Measurements from ENCODE around the gene DPYSL4. TPM values are rescaled to one million over a fixed set of nuclear protein-coding genes. Genes with fewer than 3 reads are reported as not detected.

DPYSL4 gene
- total RNA-seq, 1 experiment from 2014 or later, result not detected

DNA sequence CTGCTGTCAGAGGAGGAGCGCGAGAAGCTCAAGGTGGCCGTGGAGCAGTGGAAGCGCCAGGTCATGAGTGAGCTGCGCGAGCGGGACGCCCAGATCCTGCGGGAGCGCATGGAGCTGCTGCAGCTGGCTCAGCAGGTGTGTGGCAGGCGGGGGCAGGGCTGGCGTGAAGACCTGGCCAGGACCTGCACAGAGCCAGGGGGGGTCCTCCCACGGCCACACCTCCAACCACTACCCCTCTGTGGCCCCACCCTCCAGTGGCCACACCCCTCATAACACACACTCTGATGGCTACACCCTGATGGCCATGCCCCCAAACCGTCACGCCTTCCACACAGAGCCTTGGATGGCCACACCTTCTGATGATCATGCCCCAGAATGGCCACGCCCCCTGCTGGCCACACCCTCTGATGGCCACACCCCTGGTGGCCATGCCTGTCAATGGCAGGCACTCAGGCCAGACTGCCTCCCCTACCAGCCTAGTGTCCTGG, 23.4 kb upstream of the DPYSL4 start:
- peak; percentile 18 for DNase-seq (ENCODE audit: low read depth)

- no peak for DNase-seq (ENCODE audit: low read depth)
Observed at GRCh38 chr10:132163826-132164515, 22.8 kb upstream of the DPYSL4 start.

- DNase-seq (ENCODE audit: low read depth), result no peak
Observed at GRCh38 chr10:132164761-132165278, 21.9 kb upstream of the DPYSL4 start.

DNA sequence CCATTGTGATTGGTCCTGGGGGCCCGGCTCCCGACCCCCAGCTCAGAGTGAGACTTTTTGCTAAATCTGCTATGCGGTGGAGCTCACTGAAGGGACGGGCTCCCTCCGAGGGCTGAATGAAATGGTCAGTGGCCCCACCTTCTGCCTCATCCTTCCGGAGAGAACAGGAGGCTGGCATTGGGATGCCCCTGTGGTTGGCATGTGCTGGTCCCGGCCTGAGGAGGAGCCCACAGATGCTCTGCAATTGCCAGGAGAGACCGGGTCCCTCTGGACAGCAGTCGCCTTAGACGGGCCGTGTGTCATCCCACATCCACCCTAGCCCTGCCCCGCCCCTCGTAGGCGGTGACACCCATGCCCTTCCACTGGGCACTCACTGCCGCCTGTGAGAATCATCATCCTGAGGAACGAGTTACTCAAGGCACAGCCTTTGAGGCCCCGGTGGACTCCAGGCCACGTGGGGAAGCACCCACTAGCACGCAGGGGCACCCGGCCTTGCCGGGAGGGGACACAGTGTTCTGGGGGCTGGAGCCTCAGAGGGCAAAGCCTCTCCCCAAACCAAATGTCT, 21.2 kb upstream of the DPYSL4 start:
- no peak for DNase-seq (ENCODE audit: low read depth)

GRCh38 chr10:132166216-132166950, 20.4 kb upstream of the DPYSL4 start:
- DNase-seq (ENCODE audit: low read depth), result no peak

DNA sequence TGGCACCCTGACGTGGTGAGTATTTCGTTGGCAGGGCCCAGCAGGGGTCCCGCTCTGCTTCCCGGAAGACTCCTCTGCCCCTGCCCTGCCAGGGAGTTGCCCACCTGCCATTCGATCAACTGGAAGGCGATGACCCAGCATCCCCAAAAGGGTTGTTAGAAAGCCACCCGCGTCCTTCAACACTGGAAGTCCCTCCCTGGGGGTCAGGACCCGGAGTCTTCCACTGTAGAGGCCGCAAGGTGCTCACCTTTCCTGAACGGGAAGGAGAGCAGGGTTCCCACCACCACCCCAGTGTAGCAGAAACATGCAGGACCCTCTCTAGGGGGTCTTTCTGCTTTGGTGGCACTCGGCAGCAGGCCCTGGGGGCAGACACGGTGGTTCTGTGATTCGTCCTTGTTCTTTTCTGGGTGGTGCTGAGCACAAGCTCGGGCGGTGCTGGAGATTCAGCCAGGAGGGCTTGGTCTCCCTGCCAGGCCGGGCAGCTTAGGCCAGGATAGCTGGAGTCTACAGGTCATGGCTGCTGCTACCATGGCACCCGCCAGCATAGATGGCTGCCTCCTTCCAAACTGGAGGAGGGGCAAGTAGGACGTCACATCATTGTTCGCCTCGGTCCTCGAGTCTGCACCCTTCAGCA, 19.6 kb upstream of the DPYSL4 start:
- no peak for DNase-seq (ENCODE audit: low read depth)

- DNase-seq (ENCODE audit: low read depth), result no peak
Observed at GRCh38 chr10:132167976-132168375, 18.8 kb upstream of the DPYSL4 start.

GRCh38 chr10:132168571-132169030, 18.1 kb upstream of the DPYSL4 start:
- no peak for DNase-seq (ENCODE audit: low read depth)

- no peak for DNase-seq (ENCODE audit: low read depth)
Observed at GRCh38 chr10:132169031-132169765, 17.6 kb upstream of the DPYSL4 start.

DNA sequence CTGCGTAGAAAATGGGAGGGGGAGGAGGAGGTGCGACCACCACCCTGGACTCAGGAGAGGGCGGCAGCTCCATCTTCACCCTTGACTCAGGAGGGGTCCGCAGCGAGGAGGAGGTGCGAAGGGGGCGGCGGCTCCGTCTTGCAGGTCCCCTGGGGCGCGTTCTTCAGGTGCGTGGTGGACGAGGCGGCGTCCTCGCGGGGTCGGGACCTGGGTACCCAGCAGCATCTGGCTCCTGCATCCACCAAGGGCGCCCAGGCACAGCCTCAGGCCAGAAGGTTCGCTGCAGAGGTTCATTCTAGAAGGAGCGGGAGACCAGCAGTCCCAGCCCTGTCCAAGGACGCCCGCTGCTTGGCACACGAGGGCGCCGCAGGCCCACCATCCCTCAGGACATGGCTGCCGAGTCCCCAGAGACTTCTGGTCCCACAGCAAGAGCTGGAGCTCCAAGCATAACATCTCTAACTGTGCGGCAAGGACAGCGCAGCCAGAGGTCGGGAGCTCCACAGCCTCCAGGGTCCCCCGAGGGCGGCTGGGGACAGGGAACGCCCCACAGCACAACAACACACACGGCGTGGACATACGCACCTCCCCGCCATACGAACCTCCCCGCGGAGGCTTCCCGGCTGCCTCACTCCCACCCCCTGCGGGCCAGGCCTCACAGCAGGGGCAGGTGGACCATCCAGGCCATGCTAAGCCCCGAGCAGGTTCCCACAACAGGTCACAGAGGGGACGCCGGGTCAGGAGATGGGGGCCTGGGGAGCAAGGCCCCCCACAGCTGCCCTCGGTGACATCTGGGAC, 16.8 kb upstream of the DPYSL4 start:
- DNase-seq (ENCODE audit: low read depth), result no peak

GRCh38 chr10:132170561-132171361, 16.0 kb upstream of the DPYSL4 start:
- no peak for DNase-seq (ENCODE audit: low read depth)

GRCh38 chr10:132172091-132173066, 14.4 kb upstream of the DPYSL4 start:
- DNase-seq (ENCODE audit: low read depth), result no peak

- DNase-seq (ENCODE audit: low read depth), result no peak
Observed at GRCh38 chr10:132173185-132173584, 13.6 kb upstream of the DPYSL4 start.

DNA sequence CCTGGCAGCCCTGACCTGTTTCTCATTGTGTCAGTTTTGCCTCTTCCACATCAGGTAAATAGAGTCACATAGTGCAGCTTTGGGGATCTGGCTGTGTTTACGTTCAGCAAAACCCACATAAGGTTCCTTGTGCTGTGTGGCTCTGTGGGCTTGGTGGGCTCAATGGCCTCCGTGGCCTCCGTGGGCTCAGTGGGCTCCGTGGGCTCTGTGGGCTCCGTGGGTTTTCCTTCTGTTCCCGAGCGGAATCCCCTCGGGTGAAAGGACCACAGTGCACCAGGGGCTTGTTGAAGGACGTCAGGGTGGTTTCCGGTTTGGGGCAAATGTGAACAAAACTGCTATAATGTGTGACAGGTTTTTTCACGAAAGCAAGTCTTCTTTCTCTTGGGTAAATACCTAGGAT, 12.5 kb upstream of the DPYSL4 start:
- DNase-seq (ENCODE audit: low read depth), result no peak

DNA sequence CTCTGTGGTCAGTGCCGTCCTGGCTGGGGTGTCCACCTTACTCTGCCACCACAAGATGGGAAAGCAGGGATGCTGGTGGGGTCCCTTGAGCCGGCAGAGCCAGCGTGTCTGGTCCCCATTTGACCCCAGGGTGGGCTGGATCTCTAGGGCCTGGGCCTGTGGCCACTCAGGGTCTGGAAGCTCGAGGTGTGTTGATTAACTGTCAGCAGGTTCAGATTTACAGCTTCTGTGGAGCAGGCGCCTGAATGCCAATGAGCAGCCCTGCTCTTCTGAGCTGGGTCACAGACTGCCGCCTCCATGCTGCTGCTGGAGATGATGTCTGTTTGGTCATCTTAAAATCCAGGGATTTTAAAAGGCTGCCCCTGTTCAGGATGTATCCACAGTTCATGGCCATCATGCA, 11.3 kb upstream of the DPYSL4 start:
- DNase-seq (ENCODE audit: low read depth), result no peak

- DNase-seq (ENCODE audit: low read depth), result no peak
Observed at GRCh38 chr10:132175907-132176581, 10.7 kb upstream of the DPYSL4 start.
